Loucy (cell line): Measurements from ENCODE around the gene USH1G.

Source experiments
- CTCF ChIP-seq: fragments of 200-600 bp; sonication (generic); conservative IDR thresholded peaks from 2 replicates; pipeline ENCODE4 v1.5.1; 2014; ENCODE audit warnings: mild to moderate bottlenecking, antibody characterized with exemption, low read length
- EZH2phosphoT487 ChIP-seq: fragments of 200-600 bp; IDR thresholded peaks from 2 replicates; pipeline ENCODE4 v1.6.1; 2018; ENCODE audit warnings: antibody characterized with exemption, mild to moderate bottlenecking, moderate library complexity, borderline replicate concordance

DNA sequence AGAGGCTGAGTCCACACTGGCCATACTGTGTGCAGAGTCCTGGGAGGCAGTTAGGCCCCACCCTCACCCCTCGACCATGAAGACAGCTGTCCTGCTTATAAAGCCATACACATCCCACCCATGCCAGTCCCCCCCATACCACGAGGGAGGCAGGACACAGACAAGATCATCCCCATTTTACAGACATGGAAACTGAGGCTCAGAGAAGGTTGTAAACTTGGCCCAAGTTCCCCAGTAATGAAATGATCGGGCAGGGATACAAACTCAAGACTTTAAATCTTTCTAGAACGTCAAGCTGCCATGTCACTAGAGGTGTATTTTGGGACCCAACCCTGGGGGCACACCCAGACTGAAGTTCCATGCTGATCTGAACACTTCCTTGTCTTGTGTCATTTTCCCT, 33.0 kb upstream of the USH1G start:
- no peak for TF ChIP-seq CTCF
- TF ChIP-seq EZH2phosphoT487: no peak
